Urinary bladder (tissue), 4 donors: ENCODE results near the gene SPAG9. TPM values are rescaled to one million over a fixed set of nuclear protein-coding genes. Genes with fewer than 3 reads are reported as not detected.

Experiments
- DNase-seq: peaks from one replicate; pipeline ENCODE4 v3.0.0-alpha.2; 2015; ENCODE audit errors: extremely low spot score
- H3K27ac ChIP-seq: one replicate; pipeline ENCODE4 v1.5.1; 2013; ENCODE audit warnings: low read depth, mild to moderate bottlenecking, moderate library complexity
- H3K36me3 ChIP-seq: one replicate; pipeline ENCODE4 v1.6.1; 2013; ENCODE audit warnings: mild to moderate bottlenecking, moderate library complexity; ENCODE audit not compliant: insufficient read depth
- H3K4me1 ChIP-seq: one replicate; pipeline ENCODE4 v1.6.1; 2013; ENCODE audit warnings: mild to moderate bottlenecking, moderate library complexity; ENCODE audit not compliant: insufficient read depth
- H3K4me3 ChIP-seq: one replicate; pipeline ENCODE4 v1.5.1; 2013; ENCODE audit warnings: low read depth, low read length
- WGBS: extraction: QIAGEN DNeasy Blood & Tissue Kit; methylation state at CpG from one replicate; pipeline ENCODE4 v1.1.7; 2013; 5-methylcytosine and 5-hydroxymethylcytosine counted together
- polyA plus RNA-seq: library from polyadenylated mRNA; stranded (reverse); fragments of 200-250 nt; gene quantifications from one replicate; pipeline ENCODE4 v1.2.3, GENCODE V29; 2013
- total RNA-seq: library from RNA; depleted of rRNA; stranded (reverse); fragments of >200 nt; gene quantifications from one replicate; pipeline ENCODE4 v1.2.3, GENCODE V29; 2014
- donor health status: healthy with polysubstance abuse.
- donor health status: healthy.

Gene SPAG9
- total and polyA plus RNA-seq, 2 donors, result 53.9 to 211 TPM

- DNase-seq, result no peak
Measured at GRCh38 chr17:50924800-50925199, 195.9 kb downstream of the SPAG9 start.

GRCh38 chr17:50924300-50924699 is 196.4 kb downstream of the SPAG9 start:
- DNase-seq, result no peak
- over 99% methylated on average over 4 of the region's 4 CpGs for WGBS
- H3K36me3 ChIP-seq, result no peaks in the 10 kb centered on the region
- H3K4me3 ChIP-seq, result no peak overlapping the region
- H3K4me1 ChIP-seq, result no peaks in the 10 kb centered on the region
- no peak overlapping the region for H3K27ac ChIP-seq

More at GRCh38 chr17:50924800-50925199, 195.9 kb downstream of the SPAG9 start:
- Histone ChIP-seq H3K4me1 (no peaks in the 10 kb centered on the region), H3K36me3 (no peaks in the 10 kb centered on the region), H3K4me3 (no peak overlapping the region), H3K27ac (no peak overlapping the region)
- WGBS, result 87% methylated on average over 3 of the region's 3 CpGs

GRCh38 chr17:50923611-50924010 is 197.1 kb downstream of the SPAG9 start:
- DNase-seq, result no peak
- Histone ChIP-seq H3K36me3 (no peaks in the 10 kb centered on the region), H3K27ac (no peak overlapping the region), H3K4me3 (no peak overlapping the region), H3K4me1 (no peaks in the 10 kb centered on the region)
- 71% methylated on average over 2 of the region's 2 CpGs for WGBS

- Histone ChIP-seq H3K27ac (no peak overlapping the region), H3K4me1 (no peaks in the 10 kb centered on the region)
- WGBS, result 64% methylated on average over 6 of the region's 6 CpGs
Measured at GRCh38 chr17:50922721-50923405, 197.8 kb downstream of the SPAG9 start.

GRCh38 chr17:50922107-50922506 is 198.6 kb downstream of the SPAG9 start:
- WGBS, result 90% methylated on average over 2 of the region's 2 CpGs
- peaks cover 2% of the 10 kb centered on the region for H3K4me1 ChIP-seq
- H3K27ac ChIP-seq, result no peak overlapping the region
- H3K4me3 ChIP-seq, result no peak overlapping the region
- no peak for DNase-seq
- H3K36me3 ChIP-seq, result no peaks in the 10 kb centered on the region

More at GRCh38 chr17:50922721-50923405, 197.8 kb downstream of the SPAG9 start:
- no peak overlapping the region for H3K4me3 ChIP-seq
- DNase-seq, result no peak
- H3K36me3 ChIP-seq, result no peaks in the 10 kb centered on the region

GRCh38 chr17:50920891-50921586 is 199.6 kb downstream of the SPAG9 start:
- 64% methylated on average over 16 of the region's 16 CpGs for WGBS
- Histone ChIP-seq H3K4me1 (peaks cover 2% of the 10 kb centered on the region), H3K27ac (no peak overlapping the region), H3K4me3 (no peak overlapping the region), H3K36me3 (no peaks in the 10 kb centered on the region)
- no peak for DNase-seq

- no peak overlapping the region for H3K4me3 ChIP-seq
- peak overlapping the region; percentile 74 for H3K27ac ChIP-seq
- DNase-seq, result no peak
- H3K4me1 ChIP-seq, result peaks cover 2% of the 10 kb centered on the region
- 55% methylated on average over 8 of the region's 8 CpGs for WGBS
- no peaks in the 10 kb centered on the region for H3K36me3 ChIP-seq
Measured at GRCh38 chr17:50920041-50920410, 200.6 kb downstream of the SPAG9 start.

- Histone ChIP-seq H3K4me3 (no peak overlapping the region), H3K4me1 (peaks cover 2% of the 10 kb centered on the region), H3K27ac (peak overlapping the region; percentile 88), H3K36me3 (no peaks in the 10 kb centered on the region)
- 28% methylated on average over 18 of the region's 18 CpGs for WGBS
- peak; percentile 91 for DNase-seq
Measured at GRCh38 chr17:50919321-50920040, 201.2 kb downstream of the SPAG9 start.

- WGBS, result 47% methylated on average over 5 of the region's 5 CpGs
- no peak for DNase-seq
- Histone ChIP-seq H3K4me1 (peaks cover 2% of the 10 kb centered on the region), H3K36me3 (no peaks in the 10 kb centered on the region), H3K27ac (peak overlapping the region; percentile 88), H3K4me3 (no peak overlapping the region)
Measured at GRCh38 chr17:50918933-50919296, 201.8 kb downstream of the SPAG9 start.

GRCh38 chr17:50918071-50918932 is 202.4 kb downstream of the SPAG9 start:
- DNase-seq, result no peak
- Histone ChIP-seq H3K4me3 (no peak overlapping the region), H3K4me1 (peaks cover 2% of the 10 kb centered on the region), H3K36me3 (no peaks in the 10 kb centered on the region), H3K27ac (peak overlapping the region; percentile 88)
- whole genome bisulfite sequencing, result 77% methylated on average over 21 of the region's 21 CpGs

GRCh38 chr17:50917418-50917743 is 203.3 kb downstream of the SPAG9 start:
- no peaks in the 10 kb centered on the region for H3K36me3 ChIP-seq
- 77% methylated on average over 7 of the region's 7 CpGs for WGBS
- H3K4me1 ChIP-seq, result peaks cover 2% of the 10 kb centered on the region
- H3K27ac ChIP-seq, result peak overlapping the region; percentile 33
- H3K4me3 ChIP-seq, result no peak overlapping the region
- DNase-seq, result no peak

- H3K4me3 ChIP-seq, result no peak overlapping the region
- peak overlapping the region; percentile 12 for H3K27ac ChIP-seq
- no peak for DNase-seq
- peaks cover 2% of the 10 kb centered on the region for H3K4me1 ChIP-seq
- WGBS, result 69% methylated on average over 18 of the region's 18 CpGs
- H3K36me3 ChIP-seq, result no peaks in the 10 kb centered on the region
Measured at GRCh38 chr17:50916708-50917417, 203.8 kb downstream of the SPAG9 start.
